DND-41 (cell line): ENCODE results near the gene PIK3IP1.

Experiments
- ATAC-seq: fragments of 200-7000 bp; cut with Tn5 transposase; 3 replicates; pipeline ENCODE4 v1.9.1; 2021; ENCODE audit warnings: low read depth; ENCODE audit not compliant: insufficient read depth
- DNase-seq: peaks from one replicate; pipeline ENCODE4 v3.0.0-alpha.2; 2020
- H2AFZ ChIP-seq: 2 replicates; pipeline ENCODE4 v1.6.0; 2012; ENCODE audit warnings: low read depth, low read length
- H3K27ac ChIP-seq: 2 replicates; pipeline ENCODE4 v1.5.1; 2012; ENCODE audit warnings: low read length, inconsistent platforms
- H3K27me3 ChIP-seq: fragments of 200-600 bp; sonication (generic); 2 replicates; pipeline ENCODE4 v1.6.0; 2012; ENCODE audit warnings: low read length, mild to moderate bottlenecking, inconsistent platforms; ENCODE audit not compliant: insufficient read depth, poor library complexity
- H3K36me3 ChIP-seq: 2 replicates; pipeline ENCODE4 v1.5.1; 2012; ENCODE audit warnings: low read length, inconsistent platforms; ENCODE audit not compliant: insufficient read depth
- H3K4me1 ChIP-seq: 2 replicates; pipeline ENCODE4 v1.5.1; 2012; ENCODE audit warnings: mild to moderate bottlenecking, low read length; ENCODE audit not compliant: insufficient read depth
- H3K4me2 ChIP-seq: 2 replicates; pipeline ENCODE4 v1.6.0; 2012; ENCODE audit warnings: mild to moderate bottlenecking, moderate library complexity, low read length, inconsistent platforms; ENCODE audit not compliant: insufficient read depth
- H3K4me3 ChIP-seq, 2 experiments: fragments of 200-600 bp in 1 of 2; shearing (Covaris generic) in 1 of 2; 2 replicates each; pipeline ENCODE4 v1.5.1; 2012 to 2016; ENCODE audit warnings: inconsistent platforms in 2 of 2, low read length in 2 of 2, mild to moderate bottlenecking in 2 of 2, low read depth in 1 of 2, moderate library complexity in 1 of 2
- H3K79me2 ChIP-seq: 2 replicates; pipeline ENCODE4 v1.6.0; 2012; ENCODE audit warnings: low read length, inconsistent platforms; ENCODE audit not compliant: insufficient read depth
- H3K9ac ChIP-seq: 2 replicates; pipeline ENCODE4 v1.6.0; 2012; ENCODE audit warnings: low read depth, mild to moderate bottlenecking, inconsistent platforms, low read length, moderate library complexity
- H3K9me3 ChIP-seq: 2 replicates; pipeline ENCODE4 v1.5.1; 2012; ENCODE audit warnings: low read length, moderate library complexity, mild to moderate bottlenecking, inconsistent platforms; ENCODE audit not compliant: insufficient read depth, severe bottlenecking
- H4K20me1 ChIP-seq: 2 replicates; pipeline ENCODE4 v1.6.0; 2012; ENCODE audit warnings: low read length; ENCODE audit not compliant: insufficient read depth
- CTCF ChIP-seq: IDR thresholded peaks from 2 replicates; pipeline ENCODE4 v1.5.1; 2012; ENCODE audit warnings: borderline replicate concordance, low read length, moderate library complexity, mild to moderate bottlenecking; ENCODE audit not compliant: poor library complexity, severe bottlenecking; ENCODE audit errors: extremely low read depth
- EZH2 ChIP-seq: IDR thresholded peaks from 3 replicates; pipeline ENCODE4 v1.6.1; 2012; ENCODE audit warnings: borderline replicate concordance, low read depth, mild to moderate bottlenecking, moderate library complexity, low read length, inconsistent platforms; ENCODE audit not compliant: severe bottlenecking

Gene PIK3IP1

GRCh38 chr22:31248965-31249958 lies 43.0 kb downstream of the PIK3IP1 start:
- H3K27ac ChIP-seq, result no peak overlapping the region
- H3K4me3 ChIP-seq, result no peak overlapping the region
- H2AFZ ChIP-seq, result no peak overlapping the region
- no peaks in the 10 kb centered on the region for H3K27me3 ChIP-seq
- peaks cover 11% of the 10 kb centered on the region; the same call in 1 of the 2 replicates for H4K20me1 ChIP-seq
- peaks cover 21% of the 10 kb centered on the region for H3K4me1 ChIP-seq
- no peaks in the 10 kb centered on the region for H3K9me3 ChIP-seq
- 0 out of 2 replicates have a peak overlapping the region, but pooled peaks have one; percentile 45 for H3K9ac ChIP-seq
- TF ChIP-seq EZH2 (no peak), CTCF (no peak)
- DNase-seq (no peak), ATAC-seq (no peak)
- H3K4me2 ChIP-seq, result 0 out of 2 replicates have a peak overlapping the region, but pooled peaks have one; percentile 73
- peaks cover 8% of the 10 kb centered on the region; the same call in 1 of the 2 replicates for H3K36me3 ChIP-seq
- no peaks in the 10 kb centered on the region; the same call in 1 of the 2 replicates for H3K79me2 ChIP-seq

GRCh38 chr22:31248138-31248745 lies 44.0 kb downstream of the PIK3IP1 start:
- peak overlapping the region; percentile 45 for H3K9ac ChIP-seq
- H4K20me1 ChIP-seq, result peaks cover 8% of the 10 kb centered on the region; the same call in 1 of the 2 replicates
- H3K27me3 ChIP-seq, result no peaks in the 10 kb centered on the region
- peak overlapping the region; percentile 73 for H3K4me2 ChIP-seq
- H3K9me3 ChIP-seq, result no peaks in the 10 kb centered on the region
- no peak for TF ChIP-seq EZH2
- peak overlapping the region; percentile 46 for H3K27ac ChIP-seq
- DNase-seq, result peak; percentile 87
- ATAC-seq, result peak; percentile 100
- no peaks in the 10 kb centered on the region; the same call in 1 of the 2 replicates for H3K79me2 ChIP-seq
- H3K36me3 ChIP-seq, result peaks cover 8% of the 10 kb centered on the region; the same call in 1 of the 2 replicates
- H3K4me1 ChIP-seq, result peaks cover 21% of the 10 kb centered on the region
- peak overlapping the region in 1 of 2 experiments; percentile 48; a peak in 2 of 4 replicates for H3K4me3 ChIP-seq
- peak overlapping the region; percentile 71 for H2AFZ ChIP-seq

- no peak for DNase-seq
These were observed 44.6 kb downstream of the PIK3IP1 start for GRCh38 chr22:31247726-31248125.

More at GRCh38 chr22:31247726-31248125, 44.6 kb downstream of the PIK3IP1 start:
- peak overlapping the region; percentile 71 for H2AFZ ChIP-seq
- H3K4me1 ChIP-seq, result peaks cover 21% of the 10 kb centered on the region
- H3K79me2 ChIP-seq, result no peaks in the 10 kb centered on the region; the same call in 1 of the 2 replicates
- H3K27ac ChIP-seq, result peak overlapping the region; percentile 31; the same call in 1 of the 2 replicates
- ATAC-seq, result peak; percentile 1; the same call in 1 of the 3 replicates
- peaks cover 8% of the 10 kb centered on the region; the same call in 1 of the 2 replicates for H4K20me1 ChIP-seq
- H3K27me3 ChIP-seq, result no peaks in the 10 kb centered on the region
- peak overlapping the region; percentile 41 for H3K9ac ChIP-seq
- H3K4me2 ChIP-seq, result peak overlapping the region; percentile 73
- peaks cover 8% of the 10 kb centered on the region; the same call in 1 of the 2 replicates for H3K36me3 ChIP-seq
- TF ChIP-seq EZH2 (no peak), CTCF (no peak)
- no peaks in the 10 kb centered on the region for H3K9me3 ChIP-seq
- peak overlapping the region in 1 of 2 experiments; percentile 48; a peak in 2 of 4 replicates for H3K4me3 ChIP-seq
